NCI-H187 (cell line): ENCODE measurements around the gene CCDC93.
"Not testable (repeated sequence)": the region's sequence is repeated elsewhere in the genome, so short reads cannot be mapped to it uniquely, and the experiment has no call there.

Source experiments
- DNase-seq, 2 experiments: peaks; one replicate each; lab custom pipeline; 2025; lab: John Stamatoyannopoulos, UW

The CCDC93 gene

DNA sequence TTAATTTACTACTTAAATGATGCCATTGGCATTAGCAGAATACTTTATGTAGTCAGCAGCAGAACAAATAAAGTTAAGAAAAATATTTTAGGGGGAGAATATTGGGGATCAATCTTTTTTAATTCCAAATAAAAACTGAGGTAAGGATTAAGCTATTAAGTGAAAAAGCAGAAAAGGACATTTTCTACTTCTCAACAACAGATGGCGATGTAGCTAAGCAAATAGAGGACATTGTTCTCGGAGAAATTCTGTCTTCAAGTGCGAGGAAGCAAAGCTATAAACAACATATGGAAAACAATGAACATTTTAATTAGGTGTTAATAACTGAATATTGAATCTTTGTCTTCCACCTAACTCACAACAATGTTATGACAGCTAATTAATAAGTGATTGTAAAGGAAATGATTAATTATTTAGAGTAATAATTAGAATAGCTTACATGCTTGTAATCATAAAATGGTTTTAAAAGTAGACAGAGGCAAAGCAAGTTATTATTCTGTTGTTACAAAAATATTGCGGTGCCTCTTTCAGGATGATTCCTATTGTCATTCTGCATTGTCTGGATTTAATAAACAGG lies 32.9 kb upstream of the CCDC93 start:
- DNase-seq, result no peak

DNA sequence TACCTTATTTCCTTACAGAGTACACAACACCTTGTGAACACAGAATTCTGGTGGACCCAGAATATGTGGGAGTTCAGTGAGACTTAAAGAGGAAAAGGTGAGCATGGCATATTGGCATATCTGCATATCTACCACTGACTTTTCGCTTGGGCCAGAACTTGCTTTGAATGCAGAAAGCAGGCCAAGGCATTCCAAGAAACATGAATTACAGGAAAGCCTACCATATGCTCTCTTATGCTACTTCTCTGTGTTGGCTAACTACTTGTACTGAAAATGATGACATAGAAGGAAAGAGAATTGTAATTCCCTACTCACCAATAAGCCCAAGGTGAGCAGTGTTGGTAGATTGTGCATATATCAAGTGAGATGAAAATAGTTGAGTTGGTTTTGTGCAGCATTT lies 31.4 kb upstream of the CCDC93 start:
- DNase-seq, result no peak

DNA sequence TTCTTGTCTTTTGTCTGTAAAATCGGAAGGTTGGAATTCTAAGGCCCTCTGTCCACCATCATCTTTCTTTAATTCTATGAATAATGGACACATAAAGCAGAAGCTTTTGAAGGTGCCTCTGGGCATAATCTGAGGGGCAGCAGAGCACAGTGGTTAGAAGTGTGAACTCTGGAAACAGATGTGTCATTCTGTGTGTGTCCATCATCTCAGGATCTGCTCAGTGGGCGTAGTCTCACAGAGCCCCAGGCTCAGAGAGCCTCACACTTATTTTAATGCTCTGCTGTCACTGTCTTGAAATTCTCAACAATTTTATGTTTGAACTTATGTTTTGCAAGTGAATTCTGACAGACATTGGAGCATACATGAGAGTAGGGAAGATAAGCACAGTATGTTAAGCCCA lies 31.0 kb upstream of the CCDC93 start:
- DNase-seq, result no peak

DNA sequence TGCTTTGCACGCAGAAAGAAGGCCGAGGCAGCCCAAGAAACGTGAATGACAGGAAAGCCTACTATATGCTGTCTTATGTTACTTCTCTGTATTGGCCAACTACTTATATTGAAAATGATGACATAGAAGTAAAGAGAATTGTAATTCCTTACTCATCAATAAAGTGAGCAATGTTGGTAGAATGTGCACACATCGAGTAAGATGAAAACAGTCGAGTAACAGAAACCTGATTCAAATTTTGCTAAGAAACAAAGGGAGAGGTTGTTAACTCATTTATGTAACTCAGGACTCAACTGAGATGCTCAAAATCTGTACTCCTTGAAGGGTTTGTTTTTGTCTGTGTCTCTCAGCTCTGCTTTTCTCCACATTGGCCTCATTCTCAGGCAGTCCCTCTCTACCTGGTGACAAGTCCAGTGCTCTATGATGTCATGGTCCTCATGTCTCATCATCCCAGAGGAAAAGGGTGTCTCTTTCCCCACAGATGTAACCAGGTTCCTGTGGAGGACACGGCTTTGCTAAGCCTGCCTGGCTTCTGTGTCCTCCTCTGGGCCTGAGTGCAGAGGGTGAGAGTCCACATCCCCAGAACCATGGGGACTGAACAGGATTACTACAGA lies 30.3 kb upstream of the CCDC93 start:
- no peak for DNase-seq

GRCh38 chr2:118040891-118041290 lies 27.0 kb upstream of the CCDC93 start:
- no peak for DNase-seq

GRCh38 chr2:118032169-118033013 lies 18.5 kb upstream of the CCDC93 start:
- DNase-seq, result no peak

GRCh38 chr2:118031566-118031965 lies 17.7 kb upstream of the CCDC93 start:
- no peak for DNase-seq

GRCh38 chr2:118029025-118029424 lies 15.2 kb upstream of the CCDC93 start:
- DNase-seq, result no peak

GRCh38 chr2:118021356-118021755 lies 7.5 kb upstream of the CCDC93 start:
- DNase-seq, result no peak

- DNase-seq, result no peak
Observed at GRCh38 chr2:118019821-118020220, 6.0 kb upstream of the CCDC93 start.

GRCh38 chr2:118016911-118017310 lies 3.0 kb upstream of the CCDC93 start:
- DNase-seq, result no peak

DNA sequence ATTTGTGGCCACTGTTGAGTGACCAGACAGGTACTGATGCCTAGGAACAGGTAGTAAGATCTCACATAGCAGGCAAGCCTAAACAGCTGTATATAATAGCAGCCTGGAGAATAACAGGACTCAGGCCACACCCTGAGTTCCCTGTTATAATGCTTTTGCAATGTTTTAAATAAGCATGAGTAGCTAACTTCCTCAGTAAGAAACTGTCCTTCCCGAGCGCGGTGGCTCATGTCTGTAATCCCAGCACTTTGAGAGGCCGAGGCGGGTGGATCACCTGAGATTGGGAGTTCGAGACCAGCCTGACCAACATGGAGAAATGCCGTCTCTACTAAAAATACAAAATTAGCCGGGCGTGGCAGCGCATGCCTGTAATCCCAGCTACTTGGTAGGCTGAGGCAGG lies 1.9 kb upstream of the CCDC93 start:
- not testable (repeated sequence) for DNase-seq

DNA sequence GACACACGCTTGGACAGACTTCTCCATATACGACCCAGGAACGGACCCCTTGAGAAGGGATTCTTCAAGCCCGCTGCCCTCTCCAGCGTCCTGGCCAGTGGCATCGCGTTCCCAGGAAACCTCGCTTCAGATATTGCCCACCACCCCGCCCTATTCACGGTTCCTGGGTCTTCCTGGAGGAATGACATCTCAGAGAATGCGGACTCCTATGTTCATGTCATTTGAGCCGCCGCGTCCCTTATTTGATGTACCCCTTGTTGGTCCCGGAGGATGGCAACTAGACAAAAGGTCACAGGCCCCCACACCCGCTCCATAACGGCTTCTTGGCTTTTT lies 588 bp upstream of the CCDC93 start:
- no peak for DNase-seq

DNA sequence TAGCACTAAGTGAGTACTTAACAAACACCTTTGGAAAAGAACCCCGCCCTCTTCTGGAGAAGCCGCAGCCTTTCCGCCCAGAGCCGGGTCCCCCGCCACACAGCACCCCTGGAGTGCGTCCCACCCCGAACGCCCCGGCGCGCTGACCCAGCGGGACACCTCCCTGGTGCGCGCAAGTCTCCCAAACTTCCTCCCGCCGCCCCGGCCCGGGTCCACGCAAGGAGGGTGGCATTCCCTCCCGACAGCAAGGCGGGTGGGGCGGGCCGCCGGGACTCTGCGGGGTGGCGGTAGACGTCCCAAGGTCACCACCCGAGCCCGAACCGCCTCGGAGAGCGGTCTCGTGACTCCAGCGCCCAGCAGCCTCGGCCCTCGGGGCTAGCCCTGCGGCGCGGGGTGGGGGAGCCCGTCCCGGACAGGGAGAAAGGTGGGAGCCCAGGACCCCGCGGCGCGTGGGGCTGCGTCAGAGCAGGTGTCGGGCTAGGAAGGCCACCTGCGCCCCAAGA lies 598 bp downstream of the CCDC93 start:
- DNase-seq, result no peak

GRCh38 chr2:118012778-118013177 lies 1.1 kb downstream of the CCDC93 start:
- no peak for DNase-seq

DNA sequence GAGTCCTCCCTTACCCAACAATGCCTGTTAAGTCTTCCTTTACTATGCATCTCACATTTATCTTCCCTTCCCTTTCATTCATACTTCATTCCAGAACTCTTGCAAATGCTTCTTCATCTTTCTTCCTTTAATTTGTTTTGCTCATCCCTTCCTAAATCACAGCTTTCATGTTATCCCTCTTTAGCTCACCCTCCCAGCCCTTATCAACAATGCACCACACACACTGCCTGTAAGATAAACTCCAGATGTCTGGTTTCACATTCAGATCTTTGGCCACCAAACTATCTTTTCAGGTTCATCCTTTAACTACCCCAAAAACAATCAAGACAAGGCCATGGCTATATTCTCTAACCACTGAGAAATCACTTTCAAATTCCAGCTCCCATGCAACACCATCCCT lies 3.4 kb downstream of the CCDC93 start:
- no peak for DNase-seq

- no peak for DNase-seq
Observed at GRCh38 chr2:118006861-118007260, 7.0 kb downstream of the CCDC93 start.

DNA sequence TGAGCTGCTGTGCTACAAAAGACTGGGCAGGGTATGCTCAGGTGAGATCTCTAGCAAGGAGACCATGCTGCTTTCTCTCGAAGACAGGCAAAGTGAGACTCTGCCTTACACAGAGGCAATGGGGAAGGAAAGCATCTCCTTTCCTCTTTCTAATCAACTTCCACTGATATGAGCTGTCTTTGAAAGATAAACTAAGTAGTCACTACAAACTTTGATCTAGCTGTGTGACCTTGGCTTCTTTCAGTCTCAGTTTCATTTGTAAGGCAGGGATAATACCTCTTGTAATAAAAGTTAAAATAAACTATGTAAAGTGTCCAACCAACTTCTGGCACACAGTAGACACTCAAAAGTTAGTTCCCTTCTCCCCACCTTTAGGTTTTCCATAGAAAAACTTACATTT lies 7.5 kb downstream of the CCDC93 start:
- DNase-seq, result no peak

GRCh38 chr2:118003396-118003824 lies 10.5 kb downstream of the CCDC93 start:
- DNase-seq, result no peak

DNA sequence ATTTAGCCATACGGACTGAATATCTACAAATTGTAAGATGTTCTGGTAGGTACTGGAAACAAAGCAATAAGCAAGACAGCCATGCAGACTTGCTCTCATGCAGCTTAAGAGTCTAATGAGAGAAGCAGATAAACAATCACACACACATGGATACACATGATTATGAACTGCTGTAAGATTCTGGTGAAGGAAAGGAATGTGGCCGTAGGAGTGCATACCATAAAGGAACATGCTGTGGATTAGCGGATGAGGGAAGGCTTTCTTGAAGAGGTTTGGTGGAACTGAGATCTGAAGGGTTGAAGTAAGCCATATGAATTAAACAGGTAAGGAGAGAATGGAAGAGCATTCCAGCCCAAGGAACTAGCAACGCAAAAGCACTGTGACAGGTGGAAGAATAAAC lies 13.8 kb downstream of the CCDC93 start:
- DNase-seq, result no peak

- no peak for DNase-seq
Observed at GRCh38 chr2:117997872-117998454, 15.9 kb downstream of the CCDC93 start.

DNA sequence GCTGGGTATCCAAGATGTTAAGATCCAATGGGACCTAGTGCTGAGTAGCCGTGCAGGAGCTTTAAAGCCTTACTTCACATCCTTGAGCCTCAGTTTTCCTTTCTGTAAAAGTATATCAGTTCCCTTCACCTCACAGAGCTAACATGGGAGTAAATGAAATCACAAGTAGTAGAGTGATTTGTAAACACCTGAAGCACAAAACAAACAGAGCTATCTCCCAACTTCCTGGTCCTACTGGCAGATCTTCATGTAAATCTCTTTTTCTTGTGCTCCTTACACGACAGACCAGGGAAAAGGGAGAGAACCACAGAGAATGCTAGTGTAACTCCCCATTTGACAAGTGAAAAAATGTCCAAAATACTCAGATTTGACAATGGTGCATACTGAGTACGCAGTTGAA lies 17.3 kb downstream of the CCDC93 start:
- no peak for DNase-seq

- DNase-seq, result no peak
Observed at GRCh38 chr2:117994729-117995128, 19.1 kb downstream of the CCDC93 start.
